GM21423 (cell line): Measurements from ENCODE around the gene AP1S1.

Experiments used
- ATAC-seq: cut with Tn5 transposase; IDR thresholded peaks from one replicate; pipeline ENCODE4 v1.9.1; 2021; ENCODE audit warnings: mild to moderate bottlenecking, moderate library complexity; ENCODE audit not compliant: unreplicated experiment

AP1S1 gene

GRCh38 chr7:101169838-101170551 is 15.7 kb downstream of the AP1S1 start:
- ATAC-seq, result no peak

GRCh38 chr7:101170617-101171441 is 16.6 kb downstream of the AP1S1 start:
- ATAC-seq, result no peak

- no peak for ATAC-seq
These were observed 17.2 kb downstream of the AP1S1 start for GRCh38 chr7:101171442-101171837.

DNA sequence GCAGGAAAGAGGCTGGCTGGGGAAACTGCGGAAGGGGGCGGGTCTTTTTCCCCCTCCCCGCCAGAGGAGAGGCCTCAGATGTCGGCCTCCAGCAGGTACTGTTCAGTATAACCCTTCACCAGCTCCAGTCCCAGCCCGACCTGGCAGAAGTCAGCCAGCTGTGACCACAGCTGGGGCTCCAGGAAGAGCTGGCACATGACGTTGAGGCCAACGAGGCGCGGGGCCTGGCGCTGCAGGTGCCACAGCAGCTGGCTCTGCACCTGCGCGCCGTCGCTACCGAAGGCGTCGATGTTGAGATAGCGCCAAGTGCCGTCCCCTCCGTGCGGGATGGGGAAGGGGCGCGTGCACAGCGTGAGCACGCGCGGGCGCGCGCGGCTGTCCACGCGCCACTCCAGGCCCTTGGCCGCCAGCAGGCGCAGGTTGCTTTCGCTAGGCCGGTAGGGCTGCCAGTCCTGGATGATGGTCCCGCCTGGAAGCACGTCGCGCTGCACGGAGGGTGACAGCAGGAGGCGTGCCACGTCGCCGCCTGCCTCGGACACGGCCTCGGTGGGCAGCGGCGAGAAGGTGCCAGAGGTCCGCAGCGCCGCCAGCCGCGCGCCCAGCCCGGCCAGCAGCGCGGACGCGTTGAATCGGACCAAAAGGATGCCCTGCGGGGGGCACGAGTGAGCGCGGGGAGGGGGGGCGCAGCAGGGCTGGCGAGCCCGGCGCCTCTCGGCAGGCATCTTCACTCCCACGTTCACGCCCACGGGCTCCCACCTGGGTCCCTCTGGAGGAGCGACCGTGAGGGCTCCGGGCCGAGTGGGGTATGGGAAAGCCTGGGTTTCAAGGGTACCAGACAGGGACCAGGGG is 18.0 kb downstream of the AP1S1 start:
- ATAC-seq, result no peak

GRCh38 chr7:101172854-101173751 is 18.8 kb downstream of the AP1S1 start:
- ATAC-seq, result no peak

GRCh38 chr7:101173752-101174244 is 19.5 kb downstream of the AP1S1 start:
- no peak for ATAC-seq

- ATAC-seq, result no peak
These were observed 20.1 kb downstream of the AP1S1 start for GRCh38 chr7:101174322-101174854.

- no peak for ATAC-seq
These were observed 21.4 kb downstream of the AP1S1 start for GRCh38 chr7:101175664-101176063.

DNA sequence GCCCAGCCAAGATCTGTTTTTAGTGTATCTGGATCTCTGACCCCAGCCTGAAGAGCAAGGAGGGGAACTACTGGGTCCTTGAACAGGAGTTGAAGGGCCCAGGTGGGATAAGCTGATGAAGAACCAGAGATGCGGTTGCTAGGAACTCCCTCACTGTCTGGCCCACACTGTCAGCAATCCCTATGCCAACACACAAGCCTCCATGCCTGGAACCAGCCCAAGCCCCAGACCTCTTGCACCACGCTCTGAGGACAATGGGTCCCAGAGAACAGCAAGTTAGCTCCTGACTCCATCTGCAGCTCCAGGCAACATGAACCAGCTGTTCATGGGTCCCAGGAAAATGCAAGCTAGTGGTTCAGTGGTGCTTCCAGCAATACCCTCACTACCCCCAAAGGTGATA is 23.4 kb downstream of the AP1S1 start:
- ATAC-seq, result no peak

- no peak for ATAC-seq
These were observed 24.8 kb downstream of the AP1S1 start for GRCh38 chr7:101179117-101179516.

- no peak for ATAC-seq
These were observed 25.4 kb downstream of the AP1S1 start for GRCh38 chr7:101179713-101180112.

DNA sequence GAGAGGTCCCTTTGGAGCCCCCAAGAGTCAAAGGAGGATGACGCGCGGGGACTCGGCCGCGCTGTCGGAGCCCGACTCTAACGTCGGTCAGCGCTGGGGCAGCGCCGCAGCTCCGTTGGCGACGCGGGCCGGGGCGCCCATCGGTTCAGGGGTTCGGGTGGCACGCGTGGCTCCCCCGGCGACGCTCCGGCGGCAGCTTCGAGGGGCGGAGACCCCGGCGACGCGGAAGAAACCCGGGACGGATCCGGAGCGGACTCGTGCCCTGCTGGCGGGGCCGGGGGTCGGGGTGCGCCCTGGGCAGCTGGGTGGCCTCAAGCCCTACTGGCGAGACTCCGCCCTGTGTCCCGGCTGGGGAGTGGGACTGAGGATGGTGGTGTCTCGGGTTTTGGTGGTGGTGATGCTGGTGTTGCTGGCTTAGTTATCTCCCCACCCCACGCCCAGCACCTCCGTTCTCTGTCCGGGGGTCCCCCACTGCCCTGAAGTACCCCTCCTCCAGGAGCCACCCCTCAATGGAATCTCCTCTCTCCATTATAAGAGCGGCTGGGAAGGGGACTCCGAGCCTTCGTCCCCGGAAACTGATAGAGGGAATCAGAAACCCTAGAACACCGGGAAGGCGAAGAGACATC is 26.0 kb downstream of the AP1S1 start, which contains the start of gene NAT16:
NAT16 (minus strand) TSS at position 164 of the 626 bp plus-strand sequence. CDS start 5,486 bp downstream, outside the sequence.
- no peak for ATAC-seq

GRCh38 chr7:101185258-101185839 is 31.1 kb downstream of the AP1S1 start:
- ATAC-seq, result no peak

DNA sequence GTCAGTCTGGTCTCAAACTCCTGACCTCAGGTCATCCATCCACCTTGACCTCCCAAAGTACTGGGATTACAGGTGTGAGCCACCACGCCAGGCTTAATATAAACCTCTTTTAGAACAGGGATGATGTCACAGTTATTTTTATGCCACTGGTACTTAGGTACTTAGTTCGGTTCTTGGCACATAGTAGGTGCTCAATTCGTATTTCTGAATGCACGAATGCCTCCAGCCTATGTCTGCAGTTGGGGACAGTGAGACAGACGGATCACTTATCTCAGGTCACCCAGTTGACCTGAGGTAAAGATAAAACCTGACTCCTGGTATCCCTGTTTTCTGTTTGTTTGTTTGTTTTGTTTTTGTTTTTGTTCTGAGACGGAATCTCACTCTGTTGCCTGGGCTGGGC is 31.9 kb downstream of the AP1S1 start:
- no peak for ATAC-seq

GRCh38 chr7:101186844-101187428 is 32.7 kb downstream of the AP1S1 start:
- ATAC-seq, result no peak

DNA sequence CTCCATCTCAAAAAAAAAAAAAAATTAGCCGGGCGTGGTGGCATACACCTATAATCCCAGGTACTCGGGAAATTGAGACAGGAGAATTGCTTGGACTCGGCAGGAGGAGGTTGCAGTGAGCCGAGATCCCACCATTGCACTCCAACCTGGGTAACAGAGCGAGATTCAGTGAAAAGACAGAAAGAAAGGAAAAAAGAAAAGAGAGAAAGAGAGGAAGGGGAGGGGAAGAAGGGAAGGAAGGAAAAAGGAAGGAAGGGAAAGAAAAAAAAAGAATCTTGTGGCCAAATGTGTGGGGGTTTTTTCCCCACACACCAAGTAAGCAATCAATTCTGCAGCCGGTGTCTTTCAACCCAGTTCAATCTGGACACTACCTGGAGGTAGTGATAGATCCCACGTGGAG is 34.8 kb downstream of the AP1S1 start:
- no peak for ATAC-seq

DNA sequence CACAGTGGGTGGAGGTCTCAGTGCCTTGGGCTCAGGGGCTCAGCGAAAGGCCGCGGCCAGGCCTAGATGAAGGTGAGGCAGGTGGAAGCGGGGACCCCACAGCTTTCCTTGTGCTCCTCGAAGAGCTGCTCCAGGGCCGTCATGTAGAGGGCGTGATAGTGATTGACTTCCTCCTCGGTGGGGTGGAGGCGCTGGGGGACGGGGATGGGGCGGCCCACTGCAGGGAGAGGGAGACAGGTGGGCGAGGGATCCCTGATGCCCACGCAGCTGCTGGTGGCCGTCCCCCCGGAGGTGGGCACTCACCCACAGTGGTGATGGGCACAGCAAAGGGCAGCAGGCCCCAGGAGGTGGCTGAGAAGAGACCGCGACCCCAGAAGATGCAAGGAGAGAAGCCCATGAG is 41.6 kb downstream of the AP1S1 start:
- ATAC-seq, result no peak

- ATAC-seq, result no peak
These were observed 43.7 kb downstream of the AP1S1 start for GRCh38 chr7:101197991-101198390.

DNA sequence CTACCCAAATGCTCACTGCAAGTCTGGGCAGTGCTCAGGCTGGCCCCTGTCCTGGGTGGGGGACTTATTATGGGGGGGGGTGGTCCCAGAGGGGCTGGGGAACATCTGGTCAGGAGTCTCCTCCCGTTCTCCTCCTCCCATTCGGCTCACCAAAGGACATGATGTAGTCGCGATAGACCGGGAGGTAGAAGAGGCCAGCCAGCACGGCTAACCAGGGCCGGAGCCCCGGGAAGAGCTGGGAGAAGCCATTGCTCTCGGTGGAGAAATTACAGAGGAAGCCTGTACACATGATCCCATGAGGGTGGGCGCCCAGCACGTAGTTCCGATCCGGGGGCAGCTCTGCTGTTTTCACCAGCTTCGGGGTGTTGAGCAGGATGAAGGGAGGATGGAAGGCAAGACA is 44.2 kb downstream of the AP1S1 start:
- no peak for ATAC-seq
